MG63 (cell line): ENCODE measurements around the gene RTN4RL1. TPM values are rescaled to one million over a fixed set of nuclear protein-coding genes. Genes with fewer than 3 reads are reported as not detected.

Experiments
- DNase-seq: peaks from one replicate; pipeline ENCODE4 v3.0.0-alpha.2; 2020
- H3K27me3 ChIP-seq: fragments of 250-450 bp; sonication (Bioruptor Pico); 2 replicates; pipeline ENCODE4 v1.5.1; 2020; ENCODE audit warnings: mild to moderate bottlenecking, moderate library complexity
- H3K36me3 ChIP-seq: fragments of 250-450 bp; sonication (Bioruptor Pico); 2 replicates; pipeline ENCODE4 v1.5.1; 2020; ENCODE audit warnings: mild to moderate bottlenecking, moderate library complexity
- H3K4me3 ChIP-seq: fragments of 250-450 bp; sonication (Bioruptor Pico); 2 replicates; pipeline ENCODE4 v1.5.1; 2020; ENCODE audit warnings: mild to moderate bottlenecking, moderate library complexity
- H3K9me3 ChIP-seq: fragments of 250-450 bp; sonication (Bioruptor Pico); 2 replicates; pipeline ENCODE4 v1.5.1; 2020; ENCODE audit warnings: mild to moderate bottlenecking, moderate library complexity
- total RNA-seq: library from RNA; depleted of rRNA; stranded (reverse); fragments of >200 nt; shearing (Covaris generic); gene quantifications from 2 replicates; pipeline ENCODE4 v1.2.3, GENCODE V29; 2014; ENCODE audit warnings: low replicate concordance

The RTN4RL1 gene
- total RNA-seq, 1 experiment from 2014 or later = 4.9 TPM

DNA sequence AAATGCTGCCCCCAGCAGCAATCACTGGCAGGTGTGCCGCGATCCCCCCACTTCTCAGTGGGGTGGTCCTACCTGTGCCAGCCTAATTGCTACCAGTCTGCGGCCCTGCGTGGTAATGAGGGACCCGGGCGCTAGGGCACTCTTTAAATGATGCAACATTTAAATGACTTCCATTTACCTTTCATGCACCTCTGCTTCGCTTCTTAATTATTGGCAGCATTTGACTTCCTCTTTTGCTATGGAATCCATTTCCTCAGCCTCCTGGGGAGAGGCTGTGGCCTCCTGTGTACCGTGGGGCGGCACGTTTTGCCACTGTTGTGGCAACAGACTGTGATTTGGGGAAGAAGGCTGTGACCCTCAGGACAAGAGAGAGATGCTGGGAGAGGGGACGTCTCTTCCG, 109.2 kb downstream of the RTN4RL1 start:
- Histone ChIP-seq H3K4me3 (no peak overlapping the region), H3K9me3 (no peaks in the 10 kb centered on the region), H3K36me3 (no peaks in the 10 kb centered on the region), H3K27me3 (no peaks in the 10 kb centered on the region)
- no peak for DNase-seq

DNA sequence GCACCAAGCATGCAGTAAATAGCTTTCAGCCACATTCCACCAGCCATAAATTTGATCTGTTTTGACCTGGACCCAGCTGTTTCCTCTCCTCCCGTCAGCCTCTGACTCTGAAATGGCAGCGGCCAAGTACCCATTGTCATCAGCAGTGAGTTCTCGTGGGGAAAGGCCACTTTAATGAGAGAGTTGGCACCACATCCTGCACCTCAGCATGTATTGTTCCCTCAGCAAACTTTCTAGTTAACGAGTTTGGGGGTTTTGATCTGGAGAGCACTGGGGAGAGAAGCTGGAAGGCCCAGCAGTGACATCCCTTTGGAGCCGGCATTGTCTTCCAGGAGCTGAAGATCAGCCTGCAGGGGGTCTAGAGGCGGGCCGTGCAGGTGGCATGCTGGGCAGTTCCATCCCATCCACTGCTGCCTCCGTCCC, 110.5 kb downstream of the RTN4RL1 start:
- Histone ChIP-seq H3K4me3 (no peak overlapping the region), H3K36me3 (no peaks in the 10 kb centered on the region), H3K27me3 (no peaks in the 10 kb centered on the region), H3K9me3 (no peaks in the 10 kb centered on the region)
- no peak for DNase-seq

DNA sequence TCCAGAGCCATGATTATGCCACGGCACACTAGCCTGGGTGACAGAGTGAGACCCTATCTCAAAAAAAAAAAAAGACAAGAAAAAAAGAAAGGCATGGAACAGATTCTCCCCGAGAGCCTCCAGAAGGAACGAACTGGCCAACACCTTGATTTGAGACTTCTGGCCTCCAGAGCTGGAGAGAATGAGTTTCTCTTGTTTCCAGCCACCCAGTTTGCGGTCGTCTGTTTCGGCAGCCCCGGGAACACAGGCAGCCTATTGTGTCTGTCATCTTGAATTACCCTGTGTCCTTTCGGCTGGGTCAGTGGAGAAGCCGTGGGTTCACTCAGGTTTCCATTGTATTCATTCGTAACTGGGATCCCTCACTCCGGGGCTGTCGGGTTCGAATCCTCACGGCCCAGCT, 111.4 kb downstream of the RTN4RL1 start:
- no peak for DNase-seq
- Histone ChIP-seq H3K36me3 (no peaks in the 10 kb centered on the region), H3K4me3 (no peak overlapping the region), H3K9me3 (no peaks in the 10 kb centered on the region), H3K27me3 (no peaks in the 10 kb centered on the region)

DNA sequence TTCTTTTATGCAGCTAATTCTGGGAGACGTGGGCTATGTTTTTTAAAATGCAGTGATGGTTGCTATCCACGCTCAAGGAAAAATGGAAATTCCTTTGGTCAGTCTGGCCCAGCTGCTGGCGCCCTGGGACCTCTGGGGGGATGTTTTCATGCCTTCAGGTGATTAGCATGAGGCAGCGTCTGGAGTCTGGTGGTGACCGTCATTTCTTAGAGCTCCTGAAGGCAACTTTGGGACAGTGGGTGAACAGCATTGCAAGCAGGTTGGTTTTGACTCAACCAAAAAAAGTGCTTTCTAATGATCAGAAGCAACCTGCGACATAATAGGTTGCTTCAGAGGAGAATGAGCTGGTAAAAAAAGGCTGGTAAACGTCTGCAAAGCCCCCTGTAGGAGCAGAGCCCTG, 113.0 kb downstream of the RTN4RL1 start:
- Histone ChIP-seq H3K27me3 (no peaks in the 10 kb centered on the region), H3K4me3 (no peak overlapping the region), H3K9me3 (no peaks in the 10 kb centered on the region), H3K36me3 (no peaks in the 10 kb centered on the region)
- DNase-seq = no peak

DNA sequence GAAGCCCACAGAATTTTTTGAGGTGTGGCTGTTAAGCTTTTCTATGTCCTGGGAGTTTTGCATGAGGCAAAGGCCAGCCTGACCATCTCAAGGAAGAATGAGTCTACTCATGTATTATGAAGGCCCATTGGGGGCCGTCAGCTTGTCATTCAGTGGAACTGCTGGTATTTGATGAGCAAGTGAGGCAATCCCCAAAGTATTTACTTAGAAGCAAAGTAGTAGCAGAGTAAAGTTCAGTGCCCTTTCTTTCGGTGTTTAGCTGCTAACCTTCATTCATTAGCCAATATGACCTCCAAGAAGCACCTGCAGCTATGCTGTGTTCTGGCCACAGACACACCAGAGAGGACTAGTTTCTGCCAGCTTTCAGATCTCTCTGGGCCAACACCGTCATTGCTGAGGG, 115.1 kb downstream of the RTN4RL1 start:
- H3K4me3 ChIP-seq = no peak overlapping the region
- no peaks in the 10 kb centered on the region for H3K27me3 ChIP-seq
- no peaks in the 10 kb centered on the region for H3K36me3 ChIP-seq
- no peaks in the 10 kb centered on the region for H3K9me3 ChIP-seq
- DNase-seq = no peak

DNA sequence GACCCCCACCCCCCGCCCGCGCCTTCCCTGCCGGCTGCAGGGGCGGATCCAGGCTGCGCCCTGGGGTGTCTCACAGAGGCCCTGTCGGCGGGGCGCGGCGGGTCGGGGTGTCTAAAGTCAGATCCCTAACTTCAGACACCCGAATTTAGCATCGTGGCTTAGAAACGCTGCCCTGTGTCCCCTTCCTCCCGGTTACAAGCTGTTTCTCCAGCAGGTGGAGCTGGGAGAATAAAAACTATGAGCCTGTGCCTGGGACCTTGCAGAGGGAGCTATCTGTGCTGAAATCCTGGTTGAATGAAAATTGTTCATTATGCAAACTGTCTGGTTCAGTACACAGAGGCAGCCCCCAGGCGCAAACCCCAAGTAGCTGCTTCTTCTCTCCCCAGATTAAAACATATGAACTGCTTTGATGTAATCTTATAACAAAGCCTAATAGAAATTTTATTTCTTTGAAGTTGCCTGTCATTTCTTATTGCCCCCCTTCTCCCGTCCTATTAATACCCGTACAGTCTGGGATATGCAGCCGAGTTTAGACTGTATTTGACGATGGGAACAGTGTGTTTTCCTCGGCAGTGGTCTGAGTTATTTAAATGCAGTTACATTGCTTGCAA, 116.3 kb downstream of the RTN4RL1 start:
- no peaks in the 10 kb centered on the region for H3K27me3 ChIP-seq
- H3K36me3 ChIP-seq = no peaks in the 10 kb centered on the region
- DNase-seq = peak; percentile 38
- H3K4me3 ChIP-seq = no peak overlapping the region
- no peaks in the 10 kb centered on the region for H3K9me3 ChIP-seq

DNA sequence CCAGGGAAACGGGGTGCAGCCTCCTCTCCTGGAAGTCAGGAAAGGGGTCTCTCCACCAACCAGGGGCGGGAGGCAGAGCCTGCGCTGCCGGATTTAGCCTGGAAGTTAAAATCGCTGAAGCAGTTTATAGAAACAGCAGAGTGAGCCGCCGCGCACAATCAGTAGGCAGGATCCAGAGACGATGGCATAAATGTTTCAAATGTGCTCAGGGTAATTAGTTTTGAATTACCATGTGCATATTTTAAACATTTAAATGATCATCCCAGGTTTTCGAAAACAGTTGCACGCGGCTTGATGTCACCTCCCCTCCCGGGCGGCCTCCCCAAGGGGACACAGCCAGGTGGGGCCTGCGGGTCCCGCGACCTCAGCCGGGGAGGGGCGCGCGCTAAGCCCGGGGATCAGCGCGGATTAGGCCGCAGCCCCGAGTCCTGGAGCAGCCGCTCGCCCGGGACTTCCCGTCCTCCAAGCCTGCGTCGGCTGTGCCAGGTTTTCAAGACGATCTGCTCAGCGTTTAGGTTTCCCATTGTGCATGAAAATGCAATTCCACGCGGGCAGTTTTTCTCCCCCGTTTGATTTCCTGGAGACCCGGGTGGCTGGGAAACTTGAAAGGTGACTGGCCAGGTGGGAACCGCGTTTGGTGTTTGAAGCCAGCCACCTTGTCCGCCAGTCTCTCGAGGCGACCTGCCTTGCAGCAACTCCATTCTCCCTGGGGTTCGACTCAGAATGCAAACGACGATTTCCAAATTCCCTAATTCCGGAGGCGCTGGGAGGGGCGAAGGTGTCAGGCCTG, 117.0 kb downstream of the RTN4RL1 start:
- Histone ChIP-seq H3K4me3 (no peak overlapping the region), H3K27me3 (no peaks in the 10 kb centered on the region), H3K36me3 (no peaks in the 10 kb centered on the region), H3K9me3 (no peaks in the 10 kb centered on the region)
- DNase-seq = no peak

DNA sequence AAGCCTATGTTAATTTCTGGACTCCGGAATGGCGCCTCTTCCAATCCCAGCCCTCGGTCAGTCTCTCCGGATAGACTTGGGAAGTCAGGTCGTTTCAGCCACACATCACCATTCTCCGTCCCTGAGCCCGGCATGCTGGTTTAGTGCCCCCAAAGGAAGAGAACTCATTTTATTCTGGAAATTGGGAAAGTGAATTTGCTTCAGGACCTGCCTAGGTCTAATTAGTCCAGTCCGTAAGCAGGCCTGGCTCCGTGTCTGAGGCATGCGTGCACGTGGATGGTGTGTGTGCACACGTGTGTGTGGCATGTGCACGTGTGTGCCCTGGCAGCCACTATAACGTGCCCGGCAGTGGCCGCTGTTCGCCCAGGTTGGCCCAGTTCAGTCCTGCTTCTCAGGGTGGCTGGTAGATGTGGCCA, 117.9 kb downstream of the RTN4RL1 start:
- Histone ChIP-seq H3K9me3 (no peaks in the 10 kb centered on the region), H3K27me3 (no peaks in the 10 kb centered on the region), H3K36me3 (no peaks in the 10 kb centered on the region), H3K4me3 (no peak overlapping the region)
- no peak for DNase-seq

DNA sequence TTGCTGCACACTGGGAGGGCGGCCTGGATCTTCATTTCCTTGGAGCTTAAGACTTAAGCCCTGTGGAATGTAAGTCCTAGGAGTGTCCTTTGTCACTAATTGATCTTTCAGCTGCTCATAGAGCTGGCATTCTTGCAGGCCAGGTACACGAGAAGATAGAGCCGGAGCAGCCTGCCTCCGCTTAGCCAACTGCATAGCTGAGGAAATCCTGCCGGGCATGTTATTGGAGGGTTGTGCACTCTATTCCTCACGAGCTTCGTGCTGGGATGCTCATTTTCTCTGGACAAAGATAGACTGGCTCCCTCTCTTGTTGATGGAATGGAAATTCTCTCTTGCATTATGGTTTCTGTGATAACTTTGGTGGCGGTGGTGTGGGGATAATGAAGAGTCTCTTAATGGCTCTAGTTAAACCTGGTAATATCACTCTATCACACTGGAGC, 118.5 kb downstream of the RTN4RL1 start:
- H3K36me3 ChIP-seq = no peaks in the 10 kb centered on the region
- H3K27me3 ChIP-seq = no peaks in the 10 kb centered on the region
- DNase-seq = no peak
- no peaks in the 10 kb centered on the region for H3K9me3 ChIP-seq
- H3K4me3 ChIP-seq = no peak overlapping the region

DNA sequence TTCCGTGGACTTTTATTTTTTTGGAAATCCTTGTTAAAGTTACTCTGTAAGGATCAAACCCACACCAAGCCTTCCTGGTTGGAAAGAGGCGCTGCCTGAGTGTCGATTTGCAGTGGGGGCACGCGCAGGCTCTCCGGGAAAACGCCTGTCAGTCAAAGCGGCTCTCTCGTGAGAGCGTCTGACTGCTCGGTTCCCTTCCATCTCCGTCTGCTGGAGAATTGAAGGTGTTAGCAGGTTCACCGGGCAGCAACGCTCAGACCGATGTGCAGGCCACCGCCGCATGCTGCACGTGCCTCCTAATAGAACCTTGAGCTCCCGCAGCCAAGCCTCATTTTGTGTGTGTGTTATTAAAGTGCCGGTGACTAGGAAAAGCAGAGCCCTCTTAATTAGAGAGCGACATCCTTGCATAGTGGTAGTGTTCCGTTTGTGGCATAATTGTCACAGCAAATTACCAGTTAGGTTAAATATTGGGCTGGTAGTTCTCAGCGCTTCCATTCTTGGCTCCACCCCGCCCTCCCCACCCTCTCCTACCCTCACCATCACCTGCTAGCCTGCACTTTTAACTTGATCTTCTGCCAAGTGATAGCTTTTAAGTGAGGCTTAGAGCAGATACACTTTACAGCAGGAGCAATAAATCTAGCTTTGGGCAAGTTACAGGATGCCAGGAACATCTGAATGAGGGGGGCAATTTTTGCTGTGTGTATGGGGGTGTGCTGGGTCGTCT, 119.8 kb downstream of the RTN4RL1 start:
- Histone ChIP-seq H3K27me3 (no peaks in the 10 kb centered on the region), H3K4me3 (no peak overlapping the region), H3K9me3 (no peaks in the 10 kb centered on the region), H3K36me3 (no peaks in the 10 kb centered on the region)
- DNase-seq = no peak

DNA sequence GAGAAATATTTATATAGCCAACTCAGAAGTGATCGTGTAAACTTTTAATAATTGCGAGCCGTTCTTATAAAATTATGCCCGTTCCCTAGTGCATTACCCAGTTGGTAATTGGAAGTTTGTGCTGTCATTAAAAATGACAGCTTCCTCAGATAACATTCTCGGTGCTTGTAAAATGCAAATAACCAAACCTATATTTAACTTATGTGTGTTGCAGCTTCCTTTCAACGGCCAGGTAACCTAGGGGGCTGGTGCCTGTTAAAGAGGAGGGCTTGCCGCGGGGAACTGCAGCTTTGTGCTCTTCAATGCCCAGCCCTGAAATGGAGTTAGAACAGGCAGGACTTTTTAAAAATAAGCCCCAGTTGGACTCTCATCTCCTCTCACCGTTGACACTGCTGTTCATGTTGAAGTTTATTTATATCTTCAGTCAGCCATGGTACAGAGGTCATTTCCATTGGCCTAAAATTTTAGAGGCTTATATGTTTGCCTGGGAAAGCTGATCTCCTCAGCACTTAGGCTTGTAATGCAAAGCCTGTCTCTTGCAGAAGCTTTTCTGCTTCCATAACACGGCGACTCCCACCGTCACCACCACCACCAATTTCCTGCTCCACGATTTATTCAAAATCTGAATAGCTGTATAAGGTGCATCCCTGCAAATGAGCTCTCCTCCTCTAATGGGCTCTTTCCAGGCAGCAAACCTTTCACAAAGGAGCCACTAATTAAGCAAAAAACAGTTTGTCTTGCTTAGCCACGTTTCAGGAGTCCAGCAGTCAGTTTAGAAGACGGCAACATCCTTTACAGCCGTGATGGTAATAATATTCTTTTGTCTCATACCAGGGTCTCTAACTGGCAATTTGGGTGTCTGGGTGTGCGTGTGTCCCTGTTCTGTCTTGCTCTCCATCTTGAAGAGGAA, 120.6 kb downstream of the RTN4RL1 start:
- Histone ChIP-seq H3K9me3 (no peaks in the 10 kb centered on the region), H3K27me3 (no peaks in the 10 kb centered on the region), H3K4me3 (no peak overlapping the region), H3K36me3 (no peaks in the 10 kb centered on the region)
- DNase-seq = no peak

DNA sequence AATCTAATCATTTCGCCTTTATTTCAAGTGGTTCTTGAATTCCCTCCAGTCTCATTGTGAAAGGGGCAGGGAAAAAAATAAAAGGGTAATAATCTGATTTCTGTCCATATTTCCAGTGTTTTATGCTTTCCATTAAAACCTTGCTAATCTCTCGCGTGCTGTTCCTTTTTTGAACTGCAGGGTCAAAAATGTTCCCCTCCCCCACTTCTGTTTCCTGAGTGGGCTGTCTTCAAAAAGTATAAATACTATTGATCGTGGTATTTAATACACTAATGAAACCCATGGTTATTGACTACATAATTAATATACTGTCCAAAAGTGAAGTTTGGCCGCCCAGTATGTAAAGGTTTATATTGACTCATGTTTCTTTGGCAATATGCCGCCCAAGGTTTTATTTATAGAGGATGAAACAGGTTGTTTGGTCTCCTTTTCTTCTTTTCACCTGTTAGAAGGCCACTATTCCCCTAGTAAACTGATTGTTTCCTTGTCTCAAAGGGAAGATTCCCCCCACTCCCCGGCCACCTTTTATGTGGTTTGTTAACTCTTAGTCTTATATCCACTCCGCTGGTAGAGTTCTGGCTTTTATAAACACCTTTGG, 125.6 kb downstream of the RTN4RL1 start:
- Histone ChIP-seq H3K4me3 (no peak overlapping the region), H3K36me3 (peaks cover 2% of the 10 kb centered on the region; the same call in 1 of the 2 replicates), H3K9me3 (no peaks in the 10 kb centered on the region), H3K27me3 (no peaks in the 10 kb centered on the region)
- DNase-seq = no peak

DNA sequence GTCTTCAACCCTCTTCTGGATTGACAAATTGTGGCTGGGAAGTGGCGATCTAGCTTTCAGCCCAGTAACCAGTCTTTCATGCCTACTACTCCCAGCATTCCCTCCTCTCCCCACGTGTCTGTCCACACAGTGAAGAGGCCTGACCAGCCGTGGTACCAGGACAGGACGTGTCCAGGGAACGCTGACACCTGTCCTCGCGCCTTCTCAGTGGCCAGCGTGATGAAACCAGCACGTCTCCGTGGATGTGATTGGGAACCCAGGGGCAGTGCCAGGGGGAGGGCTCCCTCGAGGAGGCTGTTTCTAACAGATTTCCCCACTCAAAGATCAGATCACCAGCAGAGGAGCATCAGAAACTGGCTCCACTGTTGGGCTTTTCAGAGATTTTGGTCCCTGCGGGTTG, 126.3 kb downstream of the RTN4RL1 start:
- DNase-seq = no peak
- H3K4me3 ChIP-seq = no peak overlapping the region
- H3K27me3 ChIP-seq = no peaks in the 10 kb centered on the region
- peaks cover 2% of the 10 kb centered on the region; the same call in 1 of the 2 replicates for H3K36me3 ChIP-seq
- H3K9me3 ChIP-seq = no peaks in the 10 kb centered on the region

DNA sequence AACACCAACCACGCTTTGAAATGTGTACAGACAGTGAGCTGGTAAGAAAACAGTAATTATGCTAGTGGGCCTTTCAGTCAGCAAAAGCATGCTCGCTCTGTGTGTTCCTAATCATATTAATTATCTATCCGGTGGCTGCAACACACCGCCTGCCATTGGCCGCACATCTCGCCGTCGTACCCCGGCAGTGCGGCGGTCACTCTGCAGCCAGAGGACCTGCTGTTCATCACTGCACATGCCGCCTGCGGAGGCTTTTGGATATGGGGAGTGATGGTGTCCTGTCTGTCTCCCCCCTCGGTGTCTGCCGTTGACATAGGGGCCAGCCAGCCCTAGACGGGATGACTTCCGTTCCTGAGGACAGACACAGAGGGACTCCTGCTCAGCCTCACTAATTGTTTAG, 126.8 kb downstream of the RTN4RL1 start:
- no peaks in the 10 kb centered on the region for H3K27me3 ChIP-seq
- no peaks in the 10 kb centered on the region for H3K9me3 ChIP-seq
- H3K4me3 ChIP-seq = no peak overlapping the region
- no peak for DNase-seq
- H3K36me3 ChIP-seq = peaks cover 2% of the 10 kb centered on the region; the same call in 1 of the 2 replicates

DNA sequence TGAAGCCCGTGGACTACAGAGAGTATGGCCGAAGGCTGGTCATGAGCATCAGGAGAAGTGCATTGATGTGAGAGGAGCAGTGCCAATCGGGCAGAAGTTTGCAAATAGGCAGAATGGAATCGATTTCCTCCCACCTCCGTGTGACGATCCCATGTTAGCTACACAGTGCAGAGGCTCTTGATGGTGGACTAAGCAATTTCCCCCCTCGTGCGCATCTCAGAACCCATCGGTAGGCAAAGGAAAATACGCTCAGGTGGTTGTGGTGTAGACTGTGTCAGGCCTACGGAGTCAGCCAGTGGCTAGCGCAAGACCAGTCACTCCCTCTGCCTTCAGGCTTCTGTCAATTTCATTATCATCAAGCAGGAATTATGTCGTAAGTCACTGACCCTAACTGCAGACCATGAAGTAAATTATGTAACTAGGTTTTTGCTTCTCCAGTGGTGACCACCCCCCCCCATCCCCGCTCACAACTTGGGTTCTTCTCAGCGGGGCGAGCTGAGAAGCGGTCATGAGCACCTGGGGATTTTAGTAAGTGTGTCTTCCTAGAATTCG, 128.0 kb downstream of the RTN4RL1 start:
- no peaks in the 10 kb centered on the region for H3K27me3 ChIP-seq
- no peak for DNase-seq
- no peaks in the 10 kb centered on the region for H3K9me3 ChIP-seq
- peaks cover 9% of the 10 kb centered on the region; the same call in 1 of the 2 replicates for H3K36me3 ChIP-seq
- no peak overlapping the region for H3K4me3 ChIP-seq
